Transverse colon (tissue), 4 donors: ENCODE results near the gene AGPAT2. TPM values are rescaled to one million over a fixed set of nuclear protein-coding genes. Genes with fewer than 3 reads are reported as not detected.
A peak's percentile ranks its signal among the peaks of the same experiment; 100 is the strongest.

Experiments
- DNase-seq: peaks from one replicate; pipeline ENCODE4 v3.0.0-alpha.2; 2019
- H3K27ac ChIP-seq, 4 donors: fragments of 200-600 bp; sonication (generic); 2 replicates each; pipeline ENCODE4 v1.5.1; 2016 to 2018; ENCODE audit warnings: inconsistent platforms in 4 of 4
- H3K27me3 ChIP-seq: fragments of 200-600 bp; sonication (generic); 2 replicates; pipeline ENCODE4 v1.5.1; 2017; ENCODE audit warnings: inconsistent platforms
- H3K36me3 ChIP-seq, 4 donors: fragments of 200-600 bp; sonication (generic); 2 replicates each; pipeline ENCODE4 v1.5.1; 2017 to 2019; ENCODE audit warnings: inconsistent platforms in 4 of 4
- H3K4me1 ChIP-seq, 4 donors: fragments of 200-600 bp; sonication (generic); 2 replicates each; pipeline ENCODE4 v1.5.1; 2017 to 2020; ENCODE audit warnings: inconsistent platforms in 4 of 4
- H3K4me3 ChIP-seq, 4 donors: fragments of 200-600 bp; sonication (generic); 1 replicate in 1 of 4; 2 replicates in 3 of 4; pipeline versions ENCODE4 v1.5.1 to v1.6.1; 2017 to 2019; ENCODE audit warnings: inconsistent platforms in 4 of 4
- H3K9me3 ChIP-seq, 2 donors: fragments of 200-600 bp; sonication (generic); 2 replicates each; pipeline ENCODE4 v1.5.1; 2017 to 2019; ENCODE audit warnings: inconsistent platforms in 2 of 2
- EP300 ChIP-seq: sonication (generic); formaldehyde crosslinking; IDR thresholded peaks from one replicate; pipeline ENCODE4 v1.6.1; 2017; ENCODE audit warnings: antibody characterized with exemption, low read depth
- POLR2A ChIP-seq: fragments of 450-650 bp; IDR thresholded peaks from one replicate; pipeline ENCODE4 v1.6.1; 2016; ENCODE audit warnings: antibody characterized with exemption, mild to moderate bottlenecking, moderate library complexity
- POLR2AphosphoS5 ChIP-seq, 3 donors: sonication (generic); formaldehyde crosslinking; IDR thresholded peaks; one replicate each; pipeline ENCODE4 v1.6.1; 2016; ENCODE audit warnings: antibody characterized with exemption in 3 of 3
- WGBS, 2 donors: methylation state at CpG; one replicate each; pipeline ENCODE4 v1.1.5; 2018; ENCODE audit warnings: low coverage in 1 of 2; 5-methylcytosine and 5-hydroxymethylcytosine counted together
- in situ Hi-C, 4 donors: fragments of 200-750 bp; cut with MboI; loops; one replicate each; pipeline versions ENCODE4 v1.15.0 to v1.15.1; 2017; ENCODE audit warnings: low sequenced_read_pairs in 3 of 4, low pct_ligation_motif_present in 1 of 4, low pct_unique_long_range_greater_than_20kb in 1 of 4
- intact Hi-C: fragments of 100-400 bp; cut with DNase I; formaldehyde crosslinking; loops from one replicate; pipeline ENCODE4 v1.15.1; 2023; ENCODE audit warnings: low total_unique reads
- total RNA-seq, 4 donors: library from RNA; depleted of rRNA; stranded (reverse); fragments of >200 nt; gene quantifications; one replicate each; pipeline ENCODE4 v1.1.0, GENCODE V29; 2016
- TF ChIP-seq, protein P1 (sequence below), 5 experiments: fragments of 200-600 bp in 3 of 5; fragments of 450-650 bp in 2 of 5; sonication (generic) in 3 of 5; IDR thresholded peaks; 1 replicate in 2 of 5; 2 replicates in 3 of 5; pipeline ENCODE4 v1.5.1; 2016 to 2017; ENCODE audit warnings: antibody characterized with exemption in 5 of 5, inconsistent platforms in 3 of 5, mild to moderate bottlenecking in 2 of 5, moderate library complexity in 1 of 5

The AGPAT2 gene
- total RNA-seq, 4 donors from 2014 or later: 245 to 441 (median 290) TPM

DNA sequence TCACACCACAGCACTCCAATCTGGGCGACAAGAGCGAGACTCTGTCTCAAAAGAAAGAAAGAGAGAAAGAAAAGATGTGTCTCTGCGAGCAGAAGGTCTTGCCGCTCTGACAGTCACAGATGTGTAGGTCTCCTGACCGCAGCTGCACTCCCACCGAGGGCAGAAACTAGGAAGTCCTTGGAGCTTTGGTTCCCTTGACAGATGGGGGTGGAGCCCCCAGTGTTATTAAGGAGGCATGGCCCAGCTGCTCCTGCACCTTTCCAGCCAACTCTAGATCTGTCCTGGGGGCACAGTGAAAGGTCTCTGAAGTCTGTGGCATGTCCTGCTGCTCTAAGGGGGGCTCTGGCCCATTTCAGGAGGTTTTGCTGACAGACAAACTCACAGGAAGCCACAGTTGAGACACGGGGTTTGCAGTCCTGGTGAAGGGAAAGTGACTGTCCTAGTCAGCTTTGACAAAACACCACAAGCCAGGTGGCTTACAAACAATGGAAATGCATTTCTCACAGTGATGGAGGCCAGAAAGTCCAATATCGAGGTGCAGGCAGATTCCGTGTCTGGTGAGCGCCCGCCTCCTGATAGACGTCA is 16.1 kb upstream of the AGPAT2 start:
- no peak overlapping the region for H3K4me3 ChIP-seq
- no peak overlapping the region for H3K27ac ChIP-seq
- DNase-seq: no peak
- H3K9me3 ChIP-seq: no peaks in the 10 kb centered on the region
- in situ Hi-C loops (no loop called here), intact Hi-C loops (no loop called here)
- peaks cover 0 to 11% (median 6%) of the 10 kb centered on the region in 4 donors for H3K4me1 ChIP-seq
- TF ChIP-seq POLR2AphosphoS5 (IDR thresholded peaks at IDR 0.05) (no peak), EP300 (no peak), POLR2A (no peak)
- TF ChIP-seq, protein P1, sequence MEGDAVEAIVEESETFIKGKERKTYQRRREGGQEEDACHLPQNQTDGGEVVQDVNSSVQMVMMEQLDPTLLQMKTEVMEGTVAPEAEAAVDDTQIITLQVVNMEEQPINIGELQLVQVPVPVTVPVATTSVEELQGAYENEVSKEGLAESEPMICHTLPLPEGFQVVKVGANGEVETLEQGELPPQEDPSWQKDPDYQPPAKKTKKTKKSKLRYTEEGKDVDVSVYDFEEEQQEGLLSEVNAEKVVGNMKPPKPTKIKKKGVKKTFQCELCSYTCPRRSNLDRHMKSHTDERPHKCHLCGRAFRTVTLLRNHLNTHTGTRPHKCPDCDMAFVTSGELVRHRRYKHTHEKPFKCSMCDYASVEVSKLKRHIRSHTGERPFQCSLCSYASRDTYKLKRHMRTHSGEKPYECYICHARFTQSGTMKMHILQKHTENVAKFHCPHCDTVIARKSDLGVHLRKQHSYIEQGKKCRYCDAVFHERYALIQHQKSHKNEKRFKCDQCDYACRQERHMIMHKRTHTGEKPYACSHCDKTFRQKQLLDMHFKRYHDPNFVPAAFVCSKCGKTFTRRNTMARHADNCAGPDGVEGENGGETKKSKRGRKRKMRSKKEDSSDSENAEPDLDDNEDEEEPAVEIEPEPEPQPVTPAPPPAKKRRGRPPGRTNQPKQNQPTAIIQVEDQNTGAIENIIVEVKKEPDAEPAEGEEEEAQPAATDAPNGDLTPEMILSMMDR (IDR thresholded peaks at IDR 0.05): no peak
- H3K27me3 ChIP-seq: peaks cover 33% of the 10 kb centered on the region
- H3K36me3 ChIP-seq: no peaks in the 10 kb centered on the region
- 20 to 79% methylated on average over 1 to 12 of the region's 12 CpGs for WGBS, 2 donors

DNA sequence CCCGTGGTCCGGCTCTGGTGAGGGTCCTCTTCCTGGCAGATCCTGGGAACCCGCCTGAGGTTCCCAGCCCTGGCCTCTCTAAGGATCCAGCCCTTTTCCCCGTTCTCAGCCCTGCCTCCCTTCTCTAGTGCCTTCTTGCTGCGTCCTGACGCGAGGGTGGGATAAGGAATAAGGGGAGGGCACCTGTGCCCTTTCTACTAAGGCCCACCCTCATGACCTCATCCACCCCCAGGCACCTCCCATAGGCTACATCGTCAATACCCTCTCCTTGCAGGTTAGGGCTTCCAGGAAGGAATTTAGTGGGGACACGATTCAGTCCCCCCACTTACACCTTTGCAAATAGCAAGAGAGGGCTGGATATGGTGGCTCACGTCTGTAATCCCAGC is 14.4 kb upstream of the AGPAT2 start:
- no peak for DNase-seq
- H3K9me3 ChIP-seq: no peaks in the 10 kb centered on the region
- 46 to 60% methylated on average over 1 to 10 of the region's 10 CpGs for WGBS, 2 donors
- peaks cover 6 to 24% (median 18%) of the 10 kb centered on the region in 4 donors for H3K4me1 ChIP-seq
- intact Hi-C loops: no loop called here
- TF ChIP-seq POLR2A (no peak), POLR2AphosphoS5 (IDR thresholded peaks at IDR 0.05) (no peak), EP300 (no peak)
- TF ChIP-seq, protein P1 (IDR thresholded peaks at IDR 0.05): no peak
- H3K36me3 ChIP-seq: no peaks in the 10 kb centered on the region
- peak overlapping the region in 1 of 4 donors; percentile 13 for H3K27ac ChIP-seq
- no peak overlapping the region for H3K4me3 ChIP-seq
- H3K27me3 ChIP-seq: peaks cover 37% of the 10 kb centered on the region
- in situ Hi-C loops: no loop called here

GRCh38 chr9:136700959-136701667 is 13.9 kb upstream of the AGPAT2 start:
- peak overlapping the region in 1 of 4 donors; percentile 13 for H3K27ac ChIP-seq
- in situ Hi-C loops: no loop called here
- H3K9me3 ChIP-seq: no peaks in the 10 kb centered on the region
- 24% methylated on average over 38 of the region's 38 CpGs; no CpG with 5 or more reads in 1 of the 2 donors for WGBS, 2 donors
- no peak overlapping the region for H3K4me3 ChIP-seq
- no peaks in the 10 kb centered on the region for H3K36me3 ChIP-seq
- TF ChIP-seq POLR2A (no peak), EP300 (no peak), POLR2AphosphoS5 (IDR thresholded peaks at IDR 0.05) (no peak)
- TF ChIP-seq, protein P1 (IDR thresholded peaks at IDR 0.05): no peak
- DNase-seq: peak; percentile 41
- H3K27me3 ChIP-seq: peaks cover 37% of the 10 kb centered on the region
- intact Hi-C loops: no loop called here
- peaks cover 6 to 29% (median 21%) of the 10 kb centered on the region in 4 donors for H3K4me1 ChIP-seq

- Histone ChIP-seq H3K36me3 (no peaks in the 10 kb centered on the region), H3K27me3 (peaks cover 36% of the 10 kb centered on the region), H3K27ac (no peak overlapping the region), H3K9me3 (no peaks in the 10 kb centered on the region), H3K4me3 (no peak overlapping the region), H3K4me1 (peaks cover 6 to 37% (median 28%) of the 10 kb centered on the region in 4 donors)
- in situ Hi-C loops (no loop called here), intact Hi-C loops (no loop called here)
- 33 to 67% methylated on average over 2 to 13 of the region's 13 CpGs for WGBS, 2 donors
- TF ChIP-seq, protein P1 (IDR thresholded peaks at IDR 0.05): no peak
- TF ChIP-seq POLR2AphosphoS5 (IDR thresholded peaks at IDR 0.05): peak; percentile 56 to 80 (median 66)
- DNase-seq: no peak
Observed at GRCh38 chr9:136700304-136700703, 13.0 kb upstream of the AGPAT2 start.
